GM21526 (cell line): ENCODE measurements around the gene C22orf39.

Source experiments
- ATAC-seq: cut with Tn5 transposase; IDR thresholded peaks from one replicate; pipeline ENCODE4 v1.9.1; 2021; ENCODE audit warnings: moderate library complexity; ENCODE audit not compliant: unreplicated experiment, low FRiP score

C22orf39 gene

GRCh38 chr22:19478045-19478900 is 30.8 kb upstream of the C22orf39 start:
- no peak for ATAC-seq

- no peak for ATAC-seq
Measured at GRCh38 chr22:19477321-19478044, 30.0 kb upstream of the C22orf39 start.

- no peak for ATAC-seq
Measured at GRCh38 chr22:19476023-19476422, 28.5 kb upstream of the C22orf39 start.

GRCh38 chr22:19473578-19473977 is 26.1 kb upstream of the C22orf39 start:
- no peak for ATAC-seq

GRCh38 chr22:19472233-19472632 is 24.7 kb upstream of the C22orf39 start:
- no peak for ATAC-seq

- no peak for ATAC-seq
Measured at GRCh38 chr22:19471572-19471971, 24.1 kb upstream of the C22orf39 start.

GRCh38 chr22:19470010-19470409 is 22.5 kb upstream of the C22orf39 start:
- no peak for ATAC-seq

GRCh38 chr22:19469421-19469820 is 21.9 kb upstream of the C22orf39 start:
- ATAC-seq: no peak

GRCh38 chr22:19467912-19468311 is 20.4 kb upstream of the C22orf39 start:
- ATAC-seq: no peak

- no peak for ATAC-seq
Measured at GRCh38 chr22:19466848-19467752, 19.6 kb upstream of the C22orf39 start.

- ATAC-seq: no peak
Measured at GRCh38 chr22:19466126-19466716, 18.7 kb upstream of the C22orf39 start.

GRCh38 chr22:19464975-19465374 is 17.5 kb upstream of the C22orf39 start:
- ATAC-seq: no peak

- no peak for ATAC-seq
Measured at GRCh38 chr22:19464546-19464945, 17.0 kb upstream of the C22orf39 start.

- no peak for ATAC-seq
Measured at GRCh38 chr22:19463491-19464469, 16.3 kb upstream of the C22orf39 start.

GRCh38 chr22:19463008-19463407 is 15.5 kb upstream of the C22orf39 start:
- no peak for ATAC-seq

GRCh38 chr22:19461506-19461905 is 14.0 kb upstream of the C22orf39 start:
- ATAC-seq: no peak

- ATAC-seq: no peak
Measured at GRCh38 chr22:19460036-19460435, 12.5 kb upstream of the C22orf39 start.

- no peak for ATAC-seq
Measured at GRCh38 chr22:19457828-19458428, 10.4 kb upstream of the C22orf39 start.

GRCh38 chr22:19456541-19456940 is 9.0 kb upstream of the C22orf39 start:
- no peak for ATAC-seq
